HepG2 (cell line): Measurements from ENCODE around the gene PPP1R13L. TPM values are rescaled to one million over a fixed set of nuclear protein-coding genes. Genes with fewer than 3 reads are reported as not detected.

Experiments
- ATAC-seq: fragments of 200-7000 bp; cut with Tn5 transposase; 3 replicates; pipeline ENCODE4 v1.9.1; 2020; ENCODE audit warnings: mild to moderate bottlenecking, moderate library complexity
- BruUV-seq: library from RNA; stranded (reverse); fragments of 400-500 nt; replicated peaks from 2 replicates; lab custom pipeline; 2021; lab: Mats Ljungman, UMichigan
- CTCF ChIA-PET: fragments of 300-600 bp; formaldehyde crosslinking; extraction: SDS; loops from one replicate; lab custom pipeline; 2021; ENCODE audit warnings: low total read pairs, inconsistent platforms, low intra/inter-chr PET ratio; lab: Yijun Ruan, JAX
- POLR2A ChIA-PET: fragments of 350-600 bp; sonication (Branson Sonifier 250); formaldehyde crosslinking; loops from one replicate; lab custom pipeline; 2020; ENCODE audit warnings: antibody characterized with exemption, inconsistent platforms; lab: Yijun Ruan, JAX
- DNase-seq: peaks from one replicate; pipeline ENCODE4 v3.0.0-alpha.2; 2015; ENCODE audit warnings: low spot score
- FAIRE-seq: peaks from 3 replicates; lab custom pipeline; 2011; peaks lifted over from hg19 to GRCh38; lab: Jason Lieb, UNC
- H2AFZ ChIP-seq: one replicate; pipeline ENCODE4 v1.6.1; 2011; ENCODE audit warnings: low read length, inconsistent platforms
- H3K27ac ChIP-seq: fragments of 300-600 bp; 3 replicates; pipeline ENCODE4 v1.8.0; 2011; ENCODE audit warnings: mixed run types, mild to moderate bottlenecking, mixed read lengths, low read length, inconsistent platforms; ENCODE audit not compliant: insufficient read depth; ENCODE audit errors: extremely low read length
- H3K27me3 ChIP-seq, 2 experiments: fragments of 200-600 bp in 1 of 2; 2 replicates in 1 of 2; 3 replicates in 1 of 2; pipeline versions ENCODE4 v1.6.0 to v1.8.0; 2011; ENCODE audit warnings: low read length in 2 of 2, mild to moderate bottlenecking in 2 of 2, moderate library complexity in 2 of 2, inconsistent platforms in 1 of 2; ENCODE audit not compliant: insufficient read depth in 2 of 2, control insufficient read depth in 1 of 2
- H3K36me3 ChIP-seq, 2 experiments: fragments of 200-600 bp in 1 of 2; replicated peaks in 1 of 2; 2 replicates in 1 of 2; 3 replicates in 1 of 2; pipeline versions ENCODE4 v1.5.1 to v1.8.0; 2011; ENCODE audit warnings: low read length in 2 of 2, inconsistent platforms in 1 of 2; ENCODE audit not compliant: insufficient read depth in 2 of 2, control insufficient read depth in 1 of 2
- H3K4me1 ChIP-seq: 2 replicates; pipeline ENCODE4 v1.5.1; 2012; ENCODE audit warnings: low read length, inconsistent platforms; ENCODE audit not compliant: insufficient read depth
- H3K4me2 ChIP-seq: 2 replicates; pipeline ENCODE4 v1.6.0; 2011; ENCODE audit warnings: low read depth, low read length, inconsistent platforms
- H3K4me3 ChIP-seq, 3 experiments: fragments of 200-600 bp in 1 of 3; sonication (generic), shearing (Covaris generic) in 1 of 3; replicated peaks in 1 of 3; 2 replicates each; pipeline ENCODE4 v1.5.1; 2011 to 2016; ENCODE audit warnings: low read length in 3 of 3, inconsistent platforms in 2 of 3, low read depth in 2 of 3, mild to moderate bottlenecking in 2 of 3, control low read depth in 1 of 3, mixed read lengths in 1 of 3; ENCODE audit not compliant: insufficient read depth in 1 of 3
- H3K79me2 ChIP-seq: one replicate; pipeline ENCODE4 v1.6.1; 2011; ENCODE audit warnings: low read length, inconsistent platforms; ENCODE audit not compliant: insufficient read depth
- H3K9ac ChIP-seq: 2 replicates; pipeline ENCODE4 v1.6.0; 2011; ENCODE audit warnings: mild to moderate bottlenecking, low read depth, low read length, inconsistent platforms; ENCODE audit not compliant: insufficient read depth
- H3K9me3 ChIP-seq: 2 replicates; pipeline ENCODE4 v1.5.1; 2012; ENCODE audit warnings: mild to moderate bottlenecking, low read length
- H4K20me1 ChIP-seq: 2 replicates; pipeline ENCODE4 v1.6.0; 2011; ENCODE audit warnings: inconsistent platforms, mild to moderate bottlenecking, low read length, moderate library complexity; ENCODE audit not compliant: insufficient read depth
- AGO2 ChIP-seq: fragments of 200-400 bp; formaldehyde crosslinking; optimal IDR thresholded peaks from 2 replicates; pipeline ENCODE3; 2017; ENCODE audit warnings: mild to moderate bottlenecking, low read depth, low read length, moderate library complexity
- ATF7 ChIP-seq, 2 experiments: fragments of 450-650 bp in 1 of 2; sonication (generic) in 1 of 2; formaldehyde crosslinking in 1 of 2; IDR thresholded peaks; 2 replicates each; pipeline versions ENCODE4 v1.4.0 to v1.6.1; 2016 to 2020; ENCODE audit warnings: antibody characterized with exemption in 1 of 2, mild to moderate bottlenecking in 1 of 2, missing genetic modification reagents in 1 of 2
- BCL6 ChIP-seq: IDR thresholded peaks from 2 replicates; pipeline ENCODE4 v1.6.1; 2016; ENCODE audit warnings: missing genetic modification reagents, missing compliant biosample characterization
- GATAD2A ChIP-seq: IDR thresholded peaks from 2 replicates; pipeline ENCODE4 v1.6.1; 2016
- KAT8 ChIP-seq: IDR thresholded peaks from 2 replicates; pipeline ENCODE4 v1.6.1; 2016; ENCODE audit warnings: missing genetic modification reagents, missing compliant biosample characterization
- STAT6 ChIP-seq: sonication (generic); formaldehyde crosslinking; IDR thresholded peaks from 2 replicates; pipeline ENCODE4 v1.4.0; 2020; ENCODE audit warnings: missing genetic modification reagents, mild to moderate bottlenecking, borderline replicate concordance
- ZNF33B ChIP-seq: sonication (generic); formaldehyde crosslinking; IDR thresholded peaks from 2 replicates; pipeline ENCODE4 v1.5.1; 2020; ENCODE audit warnings: mild to moderate bottlenecking, missing genetic modification reagents
- ZNF784 ChIP-seq: sonication (generic); formaldehyde crosslinking; IDR thresholded peaks from 2 replicates; pipeline ENCODE4 v1.5.1; 2020; ENCODE audit warnings: missing genetic modification reagents, mild to moderate bottlenecking, borderline replicate concordance
- ZNF83 ChIP-seq: sonication (generic); formaldehyde crosslinking; IDR thresholded peaks from 2 replicates; pipeline ENCODE4 v1.4.0; 2020; ENCODE audit warnings: missing genetic modification reagents, mild to moderate bottlenecking, borderline replicate concordance
- ZSCAN5A ChIP-seq: sonication (generic); formaldehyde crosslinking; IDR thresholded peaks from 2 replicates; pipeline ENCODE4 v1.8.0; 2022; ENCODE audit warnings: mild to moderate bottlenecking, missing genetic modification reagents, borderline replicate concordance
- WGBS: methylation state at CpG from one replicate; pipeline ENCODE4 v1.1.6; 2017; ENCODE audit warnings: low lambda C conversion rate; 5-methylcytosine and 5-hydroxymethylcytosine counted together
- in situ Hi-C: cut with HindIII; loops from 2 replicates; pipeline ENCODE4 v1.10.0; 2017; ENCODE audit warnings: low pct_unique_long_range_greater_than_20kb; ENCODE audit not compliant: extremely low pct_ligation_motif_present
- intact Hi-C: fragments of 100-400 bp; cut with micrococcal nuclease; formaldehyde crosslinking; loops from one replicate; pipeline ENCODE4 v1.10.0; 2022; ENCODE audit not compliant: unreplicated experiment
- polyA plus RNA-seq, 8 experiments: library from polyadenylated mRNA; depleted of rRNA in 3 of 8; stranded (reverse) in 7 of 8; unstranded in 1 of 8; fragments of >200 nt; fragmentation: Illumina TruSeq in 4 of 8; extraction: Trizol in 4 of 8; gene quantifications; 2 replicates each; pipeline versions ENCODE4 v1.2.1 to v1.2.3, GENCODE V29; 2011 to 2016; ENCODE audit warnings: low read depth in 4 of 8, missing spikeins in 1 of 8, mixed read lengths in 1 of 8; ENCODE audit not compliant: insufficient read depth in 1 of 8
- total RNA-seq, 5 experiments: library from RNA; depleted of rRNA; stranded (reverse); fragments of >200 nt; fragmentation: Illumina TruSeq; extraction: Trizol; gene quantifications; 2 replicates each; pipeline ENCODE4 v1.2.3, GENCODE V29; 2016; ENCODE audit warnings: low read depth in 1 of 5

Gene PPP1R13L
- total and polyA plus RNA-seq, 2 of the 13 experiments (the other 11 are each of a cell fraction or from before 2014, with no cell fraction given) = 1.3 to 6.6 TPM

- DNase-seq = no peak
- 100% methylated on average over 2 of the region's 15 CpGs for WGBS
- H3K36me3 ChIP-seq = peaks cover 22 to 59% of the 10 kb centered on the region in 2 experiments; a peak in 4 of 5 replicates
- no peak overlapping the region for H3K27ac ChIP-seq
- H3K27me3 ChIP-seq = peaks cover 0 to 6% of the 10 kb centered on the region in 2 experiments; a peak in 1 of 5 replicates
- POLR2A ChIA-PET = no interaction called here
- in situ Hi-C loops = no loop called here
- CTCF ChIA-PET = no interaction called here
- intact Hi-C loops = no loop called here
- TF ChIP-seq GATAD2A (CRISPR knock-in tag) (no peak), ZNF83 (CRISPR knock-in tag) (no peak), AGO2 (peak; percentile 8), ATF7 (IDR thresholded peaks at IDR 0.05) (no peak), ATF7 (CRISPR knock-in tag; IDR thresholded peaks at IDR 0.05) (no peak), ZNF33B (CRISPR knock-in tag) (no peak)
- no peak overlapping the region for H3K9ac ChIP-seq
- H3K4me2 ChIP-seq = no peak overlapping the region
- H3K4me3 ChIP-seq = no peak overlapping the region
- no peak overlapping the region for H2AFZ ChIP-seq
- H3K4me1 ChIP-seq = no peaks in the 10 kb centered on the region
- no peaks in the 10 kb centered on the region for H3K9me3 ChIP-seq
- no peaks in the 10 kb centered on the region for H4K20me1 ChIP-seq
- no peak for FAIRE-seq
- BruUV-seq = no TSS peak
- H3K79me2 ChIP-seq = no peaks in the 10 kb centered on the region
- no peak for ATAC-seq
These were observed 52.8 kb downstream of the PPP1R13L start for GRCh38 chr19:45352062-45352461.

- no peak for ATAC-seq
- H4K20me1 ChIP-seq = no peaks in the 10 kb centered on the region
- BruUV-seq = no TSS peak
- H3K4me3 ChIP-seq = no peak overlapping the region
- WGBS = 93% methylated on average over 12 of the region's 13 CpGs
- no peak overlapping the region for H2AFZ ChIP-seq
- H3K9ac ChIP-seq = no peak overlapping the region
- no peaks in the 10 kb centered on the region for H3K79me2 ChIP-seq
- ChIA-PET POLR2A (no interaction called here), CTCF (no interaction called here)
- no peak overlapping the region for H3K4me2 ChIP-seq
- peaks cover 2% of the 10 kb centered on the region; the same call in 1 of the 2 replicates for H3K4me1 ChIP-seq
- peaks cover 20 to 53% of the 10 kb centered on the region in 2 experiments; a peak in 4 of 5 replicates for H3K36me3 ChIP-seq
- H3K27me3 ChIP-seq = peaks cover 0 to 11% of the 10 kb centered on the region in 2 experiments; a peak in 2 of 5 replicates
- H3K9me3 ChIP-seq = no peaks in the 10 kb centered on the region
- intact Hi-C loops (no loop called here), in situ Hi-C loops (no loop called here)
- no peak for FAIRE-seq
- H3K27ac ChIP-seq = no peak overlapping the region
- no peak for DNase-seq
- TF ChIP-seq KAT8 (CRISPR knock-in tag) = no peak
- TF ChIP-seq BCL6 (CRISPR knock-in tag) = no peak
- no peak for TF ChIP-seq ZNF784 (CRISPR knock-in tag)
- no peak for TF ChIP-seq ZSCAN5A (CRISPR knock-in tag)
- no peak for TF ChIP-seq STAT6
These were observed 53.4 kb downstream of the PPP1R13L start for GRCh38 chr19:45351401-45351952.
